GM21515 (cell line): ENCODE results near the gene SLC23A1.
A peak's percentile ranks its signal among the peaks of the same experiment; 100 is the strongest.
"Not testable (repeated sequence)": the region's sequence is repeated elsewhere in the genome, so short reads cannot be mapped to it uniquely, and the experiment has no call there.

Source experiments
- ATAC-seq: cut with Tn5 transposase; IDR thresholded peaks from one replicate; pipeline ENCODE4 v1.9.1; 2021; ENCODE audit not compliant: unreplicated experiment

Gene SLC23A1

DNA sequence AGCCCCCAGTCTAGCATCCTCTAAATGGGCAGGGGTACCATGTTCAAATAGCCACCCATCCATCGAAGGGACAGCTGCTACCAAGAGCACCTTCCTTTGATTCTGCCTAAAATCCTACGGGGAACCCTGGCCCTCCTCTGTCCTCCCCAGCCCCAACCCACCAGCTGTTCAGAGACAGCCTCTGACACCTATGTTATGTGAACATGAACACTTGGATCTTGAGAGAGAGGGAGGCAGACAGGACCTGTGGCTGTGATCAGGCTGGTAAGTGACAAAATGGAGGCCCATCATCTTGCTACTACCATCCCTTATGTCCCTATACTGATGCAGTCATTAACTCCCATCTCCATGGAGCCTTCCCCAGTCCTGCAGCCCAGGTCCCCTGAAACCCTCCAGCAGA lies 8.2 kb downstream of the SLC23A1 start:
- ATAC-seq: no peak

DNA sequence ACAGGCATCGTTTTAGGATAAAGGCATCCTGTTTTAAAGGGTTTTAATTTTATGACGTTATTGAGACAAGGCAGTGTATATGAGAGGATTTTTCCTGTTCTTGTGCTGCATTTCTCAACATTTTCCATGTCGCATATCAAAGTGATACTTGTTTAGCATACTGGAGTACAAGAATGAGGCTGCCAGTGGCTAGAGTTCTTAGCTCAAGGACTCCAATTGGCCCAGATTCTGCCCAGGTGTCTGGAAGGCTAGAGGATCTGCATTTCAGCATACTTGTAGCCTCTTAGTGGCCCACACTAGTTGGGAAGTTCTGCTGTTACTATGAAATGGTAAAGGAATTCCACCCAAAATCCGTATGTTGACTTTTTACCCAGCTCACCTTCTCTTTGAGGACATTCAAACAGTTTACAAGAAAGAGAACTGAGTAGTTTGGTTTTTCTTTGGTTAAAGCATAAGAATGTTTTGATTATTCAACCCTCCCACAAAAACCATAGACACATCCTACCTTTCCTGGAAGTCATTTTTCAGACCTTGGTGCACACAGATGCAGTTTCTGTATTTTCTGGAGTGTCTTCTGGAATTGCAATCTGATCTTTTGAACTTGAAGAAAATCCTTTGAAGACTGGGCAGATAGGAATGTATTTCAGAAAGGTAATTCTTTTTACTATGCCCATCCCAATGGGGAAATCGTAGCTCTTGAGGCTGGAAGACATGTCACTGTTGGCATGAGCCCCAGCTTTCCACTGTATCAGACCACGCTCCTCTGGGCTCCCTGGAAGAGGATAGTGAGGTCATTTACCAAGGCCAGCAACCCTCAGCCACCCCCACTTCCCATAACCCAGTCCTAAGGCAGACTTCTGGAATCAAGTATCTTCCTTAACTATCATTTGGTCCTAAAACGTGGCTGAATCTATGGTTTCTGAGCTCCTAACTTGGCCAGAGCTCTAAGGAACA lies 11.3 kb downstream of the SLC23A1 start:
- no peak for ATAC-seq

DNA sequence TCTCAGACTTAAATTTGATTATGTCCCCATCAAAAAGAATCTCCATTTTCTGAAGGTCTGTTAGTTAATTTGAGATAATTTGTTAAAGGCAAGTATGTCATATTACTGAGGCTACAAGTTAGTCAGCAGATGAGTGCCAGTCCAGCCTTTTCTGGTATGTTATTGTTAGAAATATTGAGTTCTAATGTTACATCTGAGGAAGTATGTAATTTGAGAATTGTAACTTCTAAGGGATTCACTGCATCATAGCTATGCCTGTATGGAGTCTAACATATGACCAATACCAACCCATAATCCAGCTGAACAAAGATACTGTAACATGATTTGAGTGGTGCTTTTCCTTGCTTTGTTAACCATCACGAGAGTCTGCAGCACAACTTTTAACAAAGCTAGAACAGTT lies 13.9 kb downstream of the SLC23A1 start:
- ATAC-seq: no peak

DNA sequence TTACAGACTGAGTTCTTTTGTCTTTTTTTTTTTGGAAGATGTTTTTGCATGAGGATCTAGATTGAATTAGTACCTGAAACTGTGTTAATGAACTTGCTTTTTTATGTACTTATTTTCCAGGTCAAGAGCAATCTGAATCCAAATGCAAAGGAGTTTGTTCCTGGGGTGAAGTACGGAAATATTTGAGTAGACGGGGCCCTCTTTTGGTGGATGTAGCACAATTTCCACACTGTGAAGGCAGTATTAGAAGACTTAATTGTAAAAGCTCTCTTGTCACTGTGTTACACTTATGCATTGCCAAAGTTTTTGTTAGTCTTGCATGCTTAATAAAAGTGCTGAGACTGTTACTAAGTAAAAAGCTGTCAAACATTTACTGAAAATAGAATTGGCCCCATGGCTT lies 14.5 kb downstream of the SLC23A1 start:
- no peak for ATAC-seq

DNA sequence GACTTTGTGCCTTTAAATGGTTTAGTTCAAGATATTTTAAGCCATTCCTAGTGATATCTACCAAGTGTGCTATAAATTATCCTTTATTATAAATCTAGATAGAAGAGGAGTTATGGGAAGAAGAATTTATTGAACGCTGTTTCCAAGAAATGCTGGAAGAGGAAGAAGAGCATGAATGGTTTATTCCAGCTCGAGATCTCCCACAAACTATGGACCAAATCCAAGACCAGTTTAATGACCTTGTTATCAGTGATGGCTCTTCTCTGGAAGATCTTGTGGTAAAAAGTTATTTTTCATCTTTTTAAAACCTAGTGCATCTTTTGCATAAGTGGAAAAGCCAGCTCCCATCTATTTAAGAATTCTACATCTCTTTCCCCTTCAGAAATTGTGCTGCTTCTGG lies 18.6 kb downstream of the SLC23A1 start:
- no peak for ATAC-seq

DNA sequence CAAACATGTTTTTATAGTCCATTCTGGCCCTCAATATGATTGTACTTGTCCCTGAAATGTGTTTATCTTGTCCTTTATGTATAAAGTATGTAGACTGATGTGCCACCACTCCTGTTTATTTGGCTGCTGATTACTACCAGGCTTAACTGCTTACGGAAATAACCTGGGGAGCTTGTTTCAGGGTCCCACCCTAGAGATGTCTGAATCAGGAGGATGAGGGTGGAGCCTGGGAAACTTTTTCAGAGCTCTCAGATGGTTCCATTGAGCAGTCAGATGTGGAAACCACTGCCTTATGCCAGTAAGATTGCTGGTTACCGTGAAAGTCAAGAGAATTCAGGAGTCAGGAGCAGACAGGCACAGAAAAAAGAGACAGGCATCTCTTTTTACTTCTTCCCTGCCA lies 19.2 kb downstream of the SLC23A1 start:
- ATAC-seq: no peak

DNA sequence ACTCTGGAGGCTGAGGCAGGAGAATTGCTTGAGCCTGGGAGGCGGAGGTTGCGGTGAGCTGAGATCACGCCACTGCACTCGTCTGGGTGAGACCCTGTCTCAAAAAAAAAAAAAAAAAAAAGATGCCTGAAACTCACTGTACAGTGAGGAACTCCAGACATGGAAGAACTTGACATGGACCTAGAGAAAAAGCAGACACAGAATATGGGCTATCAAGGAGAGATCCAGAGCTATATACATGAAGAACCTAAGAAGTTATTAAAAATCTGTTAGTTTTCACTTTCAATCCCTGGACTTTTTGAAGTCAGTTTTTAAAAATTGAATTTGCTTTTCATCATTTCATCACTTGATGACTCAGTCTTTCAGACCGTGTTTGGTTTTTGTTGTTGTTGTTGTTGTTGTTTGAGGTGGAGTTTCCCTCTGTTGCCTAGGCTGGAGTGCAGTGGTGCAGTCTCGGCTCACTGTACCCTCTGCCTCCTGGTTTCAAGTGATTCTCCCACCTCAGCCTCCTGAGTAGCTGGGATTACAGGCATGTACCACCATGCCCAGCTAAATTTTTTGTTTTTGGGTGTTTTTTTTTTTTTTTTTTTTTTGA lies 21.2 kb downstream of the SLC23A1 start:
- no peak for ATAC-seq

DNA sequence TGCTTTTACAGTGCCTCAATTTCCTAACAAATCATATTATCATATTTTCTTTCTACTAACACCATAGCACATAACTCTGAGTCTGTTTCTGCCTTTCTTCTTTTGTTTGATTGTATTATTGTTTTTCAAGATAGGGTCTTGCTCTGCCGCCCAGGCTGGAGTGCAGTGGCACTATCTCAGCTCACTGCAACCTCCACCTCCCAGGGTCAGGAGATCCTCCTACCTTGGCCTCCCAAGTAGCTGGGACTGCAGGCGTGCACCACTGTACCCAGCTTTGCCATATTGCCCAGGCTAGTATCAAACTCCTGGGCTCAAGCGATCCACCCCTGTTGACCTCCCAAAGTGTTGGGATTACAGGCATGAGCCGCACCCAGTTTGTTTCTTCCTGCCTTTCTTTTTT lies 22.7 kb downstream of the SLC23A1 start:
- ATAC-seq: no peak

DNA sequence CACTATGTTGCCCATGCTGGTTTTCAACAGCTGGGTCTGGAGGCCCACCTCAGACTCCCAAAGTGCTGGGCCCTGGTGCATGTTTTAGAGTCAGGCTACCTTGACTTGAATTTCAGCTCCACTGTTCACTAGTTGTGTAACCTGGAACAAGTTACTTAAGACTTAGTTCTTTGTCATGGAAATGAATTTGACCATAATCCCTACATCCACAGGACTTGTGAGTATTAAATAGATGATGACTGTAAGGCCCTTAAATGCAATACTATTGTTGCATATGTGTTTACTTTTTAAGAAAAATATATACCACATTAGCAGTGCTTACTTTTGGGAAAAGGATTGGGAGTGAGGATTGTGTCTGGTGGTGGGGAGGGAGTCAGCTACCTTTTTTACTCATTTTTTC lies 25.0 kb downstream of the SLC23A1 start:
- ATAC-seq: no peak

DNA sequence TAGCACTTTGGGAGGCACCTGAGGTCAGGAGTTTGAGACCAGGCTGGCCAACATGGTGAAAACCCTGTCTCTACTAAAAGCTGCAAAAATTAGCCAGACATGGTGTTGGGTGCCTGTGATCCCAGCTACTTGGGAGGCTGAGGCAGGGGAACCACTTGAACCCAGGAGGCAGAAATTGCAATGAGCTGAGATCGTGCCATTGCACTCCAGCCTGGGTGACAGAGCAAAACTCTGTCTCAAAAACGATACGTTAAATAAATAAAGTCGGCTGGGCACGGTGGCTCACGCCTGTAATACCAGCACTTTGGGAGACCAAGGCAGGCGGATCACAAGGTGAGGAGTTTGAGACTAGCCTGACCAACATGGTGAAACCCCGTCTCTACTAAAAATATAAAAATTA lies 27.2 kb downstream of the SLC23A1 start:
- not testable (repeated sequence) for ATAC-seq

DNA sequence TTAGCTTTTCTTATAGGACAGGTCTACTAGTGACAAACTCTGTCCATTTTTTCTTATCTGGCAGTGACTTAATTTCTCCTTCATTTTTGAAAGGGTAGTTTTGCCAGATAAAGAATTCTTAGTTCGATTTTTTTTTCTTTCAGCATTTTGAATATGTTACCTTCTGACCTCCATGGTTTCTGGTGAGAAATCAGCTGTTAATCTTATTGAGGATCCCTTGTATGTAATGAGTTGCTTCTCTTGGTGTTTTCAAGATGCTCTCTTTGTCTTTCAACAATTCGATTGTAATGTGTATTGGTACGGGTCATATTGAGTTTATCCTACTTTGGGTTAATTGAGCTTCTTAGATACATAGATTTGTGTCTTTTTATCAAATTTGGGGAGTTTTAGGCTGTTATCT lies 28.9 kb downstream of the SLC23A1 start:
- ATAC-seq: no peak

DNA sequence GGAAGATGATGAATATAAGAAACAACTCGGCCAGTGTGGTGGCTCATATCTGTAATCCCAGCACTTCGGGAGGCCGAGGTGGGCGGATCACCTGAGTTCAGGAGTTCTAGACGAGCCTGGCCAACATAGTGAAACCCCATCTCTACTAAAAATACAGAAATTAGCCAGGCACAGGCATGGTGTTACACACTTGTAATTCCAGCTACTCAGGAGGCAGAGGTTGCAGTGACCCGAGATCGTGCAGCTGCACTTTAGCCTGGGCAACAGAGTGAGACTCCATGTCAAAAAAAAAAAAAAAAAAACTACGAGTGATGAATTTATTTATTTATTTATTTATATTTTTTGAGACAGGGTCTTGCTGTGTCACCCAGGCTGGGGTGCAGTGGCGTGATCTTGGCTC lies 35.2 kb downstream of the SLC23A1 start:
- ATAC-seq: not testable (repeated sequence)

DNA sequence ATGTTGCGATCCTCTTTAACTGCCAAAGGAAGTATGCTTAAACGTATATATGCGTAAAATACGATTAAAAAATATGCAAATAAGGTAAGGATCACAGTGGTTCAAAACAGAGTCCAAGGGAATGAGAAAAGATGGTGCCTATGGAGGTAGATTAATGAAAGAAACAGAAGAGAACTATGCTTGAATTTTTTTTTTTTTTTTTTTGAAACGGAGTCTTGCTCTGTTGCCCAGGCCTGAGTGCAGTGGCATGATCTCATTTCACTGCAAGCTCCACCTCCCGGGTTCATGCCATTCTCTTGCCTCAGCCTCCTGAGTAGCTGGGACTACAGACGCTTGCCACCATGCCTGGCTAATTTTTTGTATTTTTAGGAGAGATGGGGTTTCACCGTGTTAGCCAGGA lies 37.7 kb downstream of the SLC23A1 start:
- not testable (repeated sequence) for ATAC-seq

DNA sequence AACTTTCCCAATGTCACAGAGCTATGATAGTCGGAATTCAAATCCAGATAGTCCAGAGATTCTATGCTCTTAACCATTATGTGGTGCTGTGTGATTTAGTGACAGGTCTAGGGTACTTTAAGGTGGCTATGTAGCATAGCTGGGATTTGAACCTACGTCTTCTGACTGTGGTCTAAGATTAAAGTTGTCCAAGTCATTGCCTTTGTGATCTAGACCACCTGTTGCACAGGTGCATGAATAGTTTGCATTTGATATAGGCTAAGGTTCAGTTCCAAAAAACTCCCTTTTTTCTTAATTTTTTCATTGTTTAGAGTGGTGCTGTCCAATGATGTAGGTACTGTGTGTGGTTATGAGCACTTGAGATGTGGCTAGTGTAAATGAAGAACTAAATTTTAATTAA lies 38.9 kb downstream of the SLC23A1 start:
- no peak for ATAC-seq

DNA sequence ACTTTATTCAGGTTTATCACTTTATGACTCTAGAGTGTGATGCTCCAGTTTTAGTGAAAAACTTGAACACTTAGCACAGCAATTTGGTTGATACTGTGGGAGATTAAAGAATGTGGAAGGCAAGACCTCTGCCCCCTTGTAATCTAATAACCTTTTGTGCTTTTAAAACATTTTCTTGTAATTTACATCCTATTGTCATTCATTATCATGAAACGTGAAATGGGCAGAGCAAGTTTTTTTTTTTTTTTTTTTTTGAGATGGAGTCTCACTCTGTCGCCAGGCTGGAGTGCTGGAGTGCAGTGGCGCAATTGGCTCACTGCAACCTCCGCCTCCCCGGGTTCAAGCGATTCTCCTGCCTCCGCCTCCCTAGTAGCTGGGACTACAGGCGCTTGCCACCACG lies 39.6 kb downstream of the SLC23A1 start:
- no peak for ATAC-seq

DNA sequence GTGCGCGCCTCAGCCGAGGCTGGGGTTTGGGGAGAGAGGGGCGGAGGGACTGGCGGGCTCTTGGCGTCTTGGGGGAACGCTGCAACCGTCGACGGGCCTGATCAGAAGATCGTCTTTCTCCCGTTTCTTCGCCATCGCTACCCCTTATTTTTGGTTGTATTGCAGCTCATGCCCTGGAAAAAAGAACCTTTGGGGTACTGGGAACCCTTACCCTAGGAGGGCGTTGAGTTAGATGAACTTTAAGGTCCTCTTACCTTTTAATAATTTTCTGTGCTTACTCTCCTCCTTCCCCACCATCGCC lies 40.7 kb downstream of the SLC23A1 start:
- ATAC-seq: peak; percentile 50

DNA sequence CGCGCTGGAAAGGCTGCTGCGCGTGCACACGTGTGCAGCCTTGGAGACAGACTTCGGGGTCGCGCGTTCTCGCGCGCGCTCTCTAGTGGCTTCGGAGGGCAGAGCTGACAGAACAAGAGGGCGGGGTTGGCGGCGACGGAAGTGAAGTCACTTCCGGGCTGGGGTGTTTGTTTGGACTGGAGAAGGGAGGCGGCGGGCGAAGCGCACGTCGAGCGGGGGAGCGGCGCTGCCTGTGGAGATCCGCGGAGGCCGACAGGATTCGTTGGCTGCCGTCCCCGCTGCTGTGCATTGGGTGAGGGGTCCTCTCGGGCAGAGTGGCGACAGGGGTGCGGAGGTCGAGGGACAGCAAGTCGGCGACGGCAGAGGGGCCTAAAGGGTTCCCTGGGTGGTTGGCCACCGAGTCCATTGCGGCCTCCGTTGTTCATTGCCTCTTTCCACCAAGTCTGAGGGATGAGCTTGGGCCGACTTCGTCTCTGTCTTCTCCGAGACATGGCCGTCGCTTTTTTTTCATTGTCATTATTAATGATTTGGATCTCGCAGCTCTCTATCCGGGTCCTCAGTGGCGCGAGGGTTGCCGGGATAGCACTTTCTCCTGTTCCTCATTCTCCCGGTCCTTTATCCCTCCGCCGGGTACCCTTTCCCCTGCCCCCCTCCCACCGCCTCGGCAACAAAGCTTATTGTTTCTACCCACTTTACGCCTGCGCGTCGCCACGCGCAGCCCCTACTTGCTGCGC lies 41.2 kb downstream of the SLC23A1 start, which contains the start of gene PAIP2:
TSS of gene PAIP2 (plus strand) at position 166 of the 734 bp plus-strand sequence. CDS start 21,931 bp downstream, outside the sequence.
- ATAC-seq: peak; percentile 92

DNA sequence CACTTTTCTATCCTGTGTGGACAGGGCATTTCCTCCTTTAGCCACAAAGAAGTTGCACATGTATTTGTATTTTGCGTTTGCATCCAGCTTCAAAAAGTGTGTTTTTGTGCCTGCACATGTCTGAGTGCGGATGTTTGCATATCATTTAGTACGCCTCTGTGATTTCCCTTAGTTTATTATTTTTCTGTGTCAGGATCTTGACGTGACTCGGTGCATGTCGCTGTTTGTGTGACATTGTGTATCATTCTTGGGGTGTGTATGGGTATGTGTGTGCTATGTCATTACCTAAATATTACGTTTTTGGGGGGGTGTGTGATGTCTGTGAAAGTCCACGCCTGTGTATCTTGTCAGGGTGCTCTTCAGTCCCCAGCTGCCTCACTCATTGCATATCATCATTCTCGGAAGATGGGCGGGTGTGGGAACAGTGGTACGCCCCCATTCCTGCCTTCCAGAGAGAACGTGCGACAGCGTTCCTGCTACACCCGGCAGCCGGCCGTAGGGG lies 41.9 kb downstream of the SLC23A1 start:
- no peak for ATAC-seq

DNA sequence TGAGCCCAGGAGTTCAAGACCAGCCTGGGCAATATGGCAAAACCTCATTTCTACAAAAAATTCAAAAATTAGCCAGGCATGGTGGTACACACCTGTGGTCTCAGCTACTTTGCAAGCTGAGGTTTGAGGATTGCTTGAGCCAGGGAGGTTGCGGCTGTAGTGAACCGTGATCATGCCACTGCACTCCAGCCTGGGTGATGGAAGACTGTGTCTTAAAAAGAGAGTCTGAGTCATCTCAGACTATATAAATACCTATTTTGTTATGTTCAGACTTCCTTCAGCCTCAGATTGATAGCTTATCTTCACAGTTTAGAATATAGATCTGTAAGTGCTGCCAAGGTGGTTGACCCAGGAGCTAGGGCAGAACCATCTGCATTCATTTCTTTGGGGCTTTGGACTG lies 43.0 kb downstream of the SLC23A1 start:
- ATAC-seq: no peak

DNA sequence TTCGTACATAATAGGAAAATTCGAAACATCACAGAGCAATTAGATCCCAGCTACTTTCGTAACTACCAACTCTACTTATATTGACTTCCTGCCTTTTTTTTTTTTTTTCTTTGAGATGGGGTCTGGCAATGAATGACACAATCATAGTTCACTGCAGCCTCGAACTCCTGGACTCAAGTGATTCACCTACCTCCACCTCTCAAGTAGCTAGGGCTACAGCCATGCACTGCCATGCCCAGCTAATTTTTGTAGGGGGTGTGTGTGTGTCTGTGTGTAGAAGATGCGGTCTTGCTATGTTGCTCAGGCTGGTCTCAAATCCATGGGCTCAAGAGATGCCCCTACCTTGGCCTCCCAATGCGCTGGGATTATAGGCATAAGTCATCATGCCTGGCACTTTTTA lies 47.3 kb downstream of the SLC23A1 start:
- no peak for ATAC-seq
